Nephron progenitor cell (in vitro differentiated cells): ENCODE data around the gene NDST1.

Experiments
- DNase-seq: peaks from one replicate; pipeline ENCODE4 v3.0.0; 2021
- H3K27ac Mint-ChIP-seq: 2 replicates; pipeline ENCODE4 v1.8.0; 2021; ENCODE audit warnings: mild to moderate bottlenecking, moderate library complexity, mixed read lengths
- H3K27me3 Mint-ChIP-seq: 2 replicates; pipeline ENCODE4 v1.8.0; 2021; ENCODE audit warnings: mild to moderate bottlenecking, low read depth, mixed read lengths; ENCODE audit not compliant: poor library complexity
- H3K36me3 Mint-ChIP-seq: 2 replicates; pipeline ENCODE4 v1.8.0; 2021; ENCODE audit warnings: low read depth, mixed read lengths
- H3K4me1 Mint-ChIP-seq: 2 replicates; pipeline ENCODE4 v1.8.0; 2021; ENCODE audit warnings: mixed read lengths
- H3K4me3 Mint-ChIP-seq: 2 replicates; pipeline ENCODE4 v1.8.0; 2021; ENCODE audit warnings: mild to moderate bottlenecking, moderate library complexity, mixed read lengths
- H3K9me3 Mint-ChIP-seq: 2 replicates; pipeline ENCODE4 v1.8.0; 2021; ENCODE audit warnings: mild to moderate bottlenecking, moderate library complexity, mixed read lengths
- CTCF ChIP-seq: fragments of 200-600 bp; sonication (generic); IDR thresholded peaks from 2 replicates; pipeline ENCODE4 v1.5.0; 2021; ENCODE audit warnings: antibody characterized with exemption

The NDST1 gene

GRCh38 chr5:150560401-150561191 lies 52.7 kb downstream of the NDST1 start:
- Mint-ChIP-seq H3K27ac (no peak overlapping the region), H3K4me1 (peaks cover 22% of the 10 kb centered on the region), H3K9me3 (peaks cover 4% of the 10 kb centered on the region), H3K27me3 (no peaks in the 10 kb centered on the region), H3K36me3 (peaks cover 6% of the 10 kb centered on the region), H3K4me3 (no peak overlapping the region)
- TF ChIP-seq CTCF: peak; percentile 92
- DNase-seq: peak; percentile 91

GRCh38 chr5:150561192-150561512 lies 53.2 kb downstream of the NDST1 start:
- peaks cover 6% of the 10 kb centered on the region for H3K36me3 Mint-ChIP-seq
- TF ChIP-seq CTCF: no peak
- H3K4me1 Mint-ChIP-seq: peaks cover 22% of the 10 kb centered on the region

GRCh38 chr5:150561571-150562275 lies 53.8 kb downstream of the NDST1 start:
- peaks cover 4% of the 10 kb centered on the region for H3K9me3 Mint-ChIP-seq
- DNase-seq: no peak
- H3K27ac Mint-ChIP-seq: no peak overlapping the region
- H3K36me3 Mint-ChIP-seq: peaks cover 2% of the 10 kb centered on the region
- H3K4me1 Mint-ChIP-seq: peaks cover 17% of the 10 kb centered on the region
- H3K27me3 Mint-ChIP-seq: no peaks in the 10 kb centered on the region
- H3K4me3 Mint-ChIP-seq: no peak overlapping the region
- TF ChIP-seq CTCF: no peak

More at GRCh38 chr5:150561192-150561512, 53.2 kb downstream of the NDST1 start:
- Mint-ChIP-seq H3K27me3 (no peaks in the 10 kb centered on the region), H3K9me3 (peaks cover 4% of the 10 kb centered on the region), H3K27ac (no peak overlapping the region), H3K4me3 (no peak overlapping the region)
- no peak for DNase-seq

- Mint-ChIP-seq H3K9me3 (peaks cover 4% of the 10 kb centered on the region), H3K4me1 (peaks cover 11% of the 10 kb centered on the region), H3K27me3 (peaks cover 3% of the 10 kb centered on the region), H3K36me3 (no peaks in the 10 kb centered on the region), H3K4me3 (no peak overlapping the region), H3K27ac (no peak overlapping the region)
- peak; percentile 56 for TF ChIP-seq CTCF
- DNase-seq: peak; percentile 33
Measured at GRCh38 chr5:150562832-150563231, 54.9 kb downstream of the NDST1 start.

GRCh38 chr5:150565868-150566267 lies 57.9 kb downstream of the NDST1 start:
- Mint-ChIP-seq H3K9me3 (peaks cover 4% of the 10 kb centered on the region), H3K36me3 (no peaks in the 10 kb centered on the region), H3K4me3 (no peak overlapping the region), H3K27ac (no peak overlapping the region), H3K27me3 (peaks cover 3% of the 10 kb centered on the region), H3K4me1 (peaks cover 6% of the 10 kb centered on the region)
- TF ChIP-seq CTCF: no peak
- DNase-seq: no peak
